ENCODE results near the gene CLTB.

Gene CLTB

GRCh38 chr5:176444742-176445141, 28.4 kb upstream of the CLTB start:
- no peak for TF ChIP-seq ZBTB7A (IDR thresholded peaks at IDR 0.05; ENCODE audit: low read depth)
- no peak for TF ChIP-seq TEAD4 (IDR thresholded peaks at IDR 0.05)
- no peak for TF ChIP-seq NFIC (IDR thresholded peaks at IDR 0.05)
- no peak for TF ChIP-seq TAF1 (IDR thresholded peaks at IDR 0.05; ENCODE audit: low read depth)
- TF ChIP-seq RAD21 (IDR thresholded peaks at IDR 0.05; ENCODE audit: low read depth), result no peak
- no peak for TF ChIP-seq YY1 (IDR thresholded peaks at IDR 0.05; ENCODE audit: low read depth)
- TF ChIP-seq CEBPB (IDR thresholded peaks at IDR 0.05), result no peak
- no peak for TF ChIP-seq USF1 (IDR thresholded peaks at IDR 0.05)
- no peak for TF ChIP-seq CREB1 (IDR thresholded peaks at IDR 0.05; ENCODE audit: low read depth)
- no peak for TF ChIP-seq TCF12 (IDR thresholded peaks at IDR 0.05; ENCODE audit: low read depth)
- no peak for TF ChIP-seq EGR1 (IDR thresholded peaks at IDR 0.05)
- TF ChIP-seq, protein P1, sequence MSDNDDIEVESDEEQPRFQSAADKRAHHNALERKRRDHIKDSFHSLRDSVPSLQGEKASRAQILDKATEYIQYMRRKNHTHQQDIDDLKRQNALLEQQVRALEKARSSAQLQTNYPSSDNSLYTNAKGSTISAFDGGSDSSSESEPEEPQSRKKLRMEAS (IDR thresholded peaks at IDR 0.05), result no peak

- TF ChIP-seq TAF1 (IDR thresholded peaks at IDR 0.05; ENCODE audit: low read depth), result no peak
- no peak for TF ChIP-seq TCF12 (IDR thresholded peaks at IDR 0.05; ENCODE audit: low read depth)
- TF ChIP-seq REST (IDR thresholded peaks at IDR 0.05; ENCODE audit: low read depth), result no peak
- TF ChIP-seq, protein P1 (IDR thresholded peaks at IDR 0.05), result no peak
- TF ChIP-seq YY1 (IDR thresholded peaks at IDR 0.05; ENCODE audit: low read depth), result no peak
- no peak for TF ChIP-seq TEAD4 (IDR thresholded peaks at IDR 0.05)
- TF ChIP-seq CEBPB (IDR thresholded peaks at IDR 0.05), result no peak
- no peak for TF ChIP-seq ZBTB7A (IDR thresholded peaks at IDR 0.05; ENCODE audit: low read depth)
- TF ChIP-seq RAD21 (IDR thresholded peaks at IDR 0.05; ENCODE audit: low read depth), result no peak
- no peak for TF ChIP-seq EGR1 (IDR thresholded peaks at IDR 0.05)
- no peak for TF ChIP-seq FOXM1 (IDR thresholded peaks at IDR 0.05; ENCODE audit: borderline replicate concordance, low read depth)
- TF ChIP-seq CREB1 (IDR thresholded peaks at IDR 0.05; ENCODE audit: low read depth), result no peak
- TF ChIP-seq USF1 (IDR thresholded peaks at IDR 0.05), result no peak
Observed at GRCh38 chr5:176441921-176442323, 25.6 kb upstream of the CLTB start.

DNA sequence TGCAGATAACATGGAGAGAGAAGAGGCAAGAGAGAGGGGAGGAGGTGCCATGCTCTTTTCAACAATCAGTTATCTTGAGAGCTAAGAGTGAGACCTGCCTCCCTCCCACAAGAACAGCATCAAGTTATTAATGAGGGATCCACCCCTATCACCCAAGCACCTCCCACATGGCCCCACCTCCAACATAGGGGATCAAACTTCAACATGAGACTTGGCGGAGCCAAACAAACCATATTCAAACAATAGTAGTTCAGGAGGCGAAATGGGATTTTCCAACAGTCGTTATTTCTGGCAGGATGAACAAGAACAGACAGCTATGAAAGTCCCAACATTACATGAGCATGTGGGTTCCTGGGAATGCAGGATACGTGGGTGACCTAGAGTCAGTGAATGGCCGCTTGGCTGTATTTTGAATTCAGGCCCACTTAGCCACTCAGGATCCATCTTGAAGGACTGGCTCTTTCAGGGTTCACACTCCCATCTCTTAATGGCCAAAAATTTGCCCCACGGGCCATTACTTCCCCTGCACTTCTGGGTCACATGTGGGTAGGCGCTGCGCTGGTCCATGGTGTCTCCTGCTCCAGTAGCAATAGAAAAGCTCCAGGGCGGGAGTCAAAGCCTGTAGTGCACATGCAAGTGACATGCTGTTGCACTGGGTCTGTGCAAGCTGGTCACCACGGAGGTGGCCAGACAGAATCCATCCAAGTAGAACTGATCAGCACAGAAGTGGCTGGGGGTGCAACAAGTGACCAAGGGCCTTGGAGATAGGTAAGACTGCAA, 24.8 kb upstream of the CLTB start:
- TF ChIP-seq RAD21 (IDR thresholded peaks at IDR 0.05; ENCODE audit: low read depth) (no peak), TEAD4 (IDR thresholded peaks at IDR 0.05) (no peak), EP300 (IDR thresholded peaks at IDR 0.05; ENCODE audit: borderline replicate concordance) (no peak)

- TF ChIP-seq CREB1 (IDR thresholded peaks at IDR 0.05; ENCODE audit: low read depth) (no peak), USF1 (IDR thresholded peaks at IDR 0.05) (no peak), RAD21 (IDR thresholded peaks at IDR 0.05; ENCODE audit: low read depth) (no peak), TEAD4 (IDR thresholded peaks at IDR 0.05) (no peak), YY1 (IDR thresholded peaks at IDR 0.05; ENCODE audit: low read depth) (no peak), ZBTB7A (IDR thresholded peaks at IDR 0.05; ENCODE audit: low read depth) (no peak), EP300 (IDR thresholded peaks at IDR 0.05; ENCODE audit: borderline replicate concordance) (no peak), NFIC (IDR thresholded peaks at IDR 0.05) (no peak), TCF12 (IDR thresholded peaks at IDR 0.05; ENCODE audit: low read depth) (no peak), EGR1 (IDR thresholded peaks at IDR 0.05) (no peak), FOXM1 (IDR thresholded peaks at IDR 0.05; ENCODE audit: borderline replicate concordance, low read depth) (no peak), REST (IDR thresholded peaks at IDR 0.05; ENCODE audit: low read depth) (no peak), TAF1 (IDR thresholded peaks at IDR 0.05; ENCODE audit: low read depth) (no peak), CEBPB (IDR thresholded peaks at IDR 0.05) (no peak)
- TF ChIP-seq, protein P1 (IDR thresholded peaks at IDR 0.05), result no peak
Observed at GRCh38 chr5:176438959-176439757, 22.8 kb upstream of the CLTB start.
